ENCODE data around the gene FEV. TPM values are rescaled to one million over a fixed set of nuclear protein-coding genes. Genes with fewer than 3 reads are reported as not detected.

Gene FEV
- not detected for total RNA-seq
- long read RNA-seq = 0 reads

DNA sequence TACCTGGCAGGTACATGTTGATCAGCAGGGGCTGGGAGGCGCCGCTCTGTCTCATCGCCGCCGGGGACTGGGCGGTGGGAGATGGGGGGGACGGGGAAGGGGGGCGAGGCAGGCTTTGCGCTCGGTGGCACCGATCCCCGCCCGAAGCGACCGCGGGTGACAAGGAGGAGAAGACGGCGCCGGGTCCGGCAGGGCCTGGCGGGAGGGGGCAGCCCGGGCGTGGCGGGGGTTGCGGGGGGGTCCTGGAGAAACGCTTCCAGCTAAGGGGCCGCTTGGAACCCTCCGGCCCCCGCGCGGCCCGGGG, at the start of gene FEV:
TSS of gene FEV (minus strand) at position 164 of the 304 bp plus-strand sequence. CDS start at position 55, 109 bp downstream.
- DNase-seq (no peak), ATAC-seq (no peak)
- intact Hi-C loops (cut with micrococcal nuclease) = no loop called here

DNA sequence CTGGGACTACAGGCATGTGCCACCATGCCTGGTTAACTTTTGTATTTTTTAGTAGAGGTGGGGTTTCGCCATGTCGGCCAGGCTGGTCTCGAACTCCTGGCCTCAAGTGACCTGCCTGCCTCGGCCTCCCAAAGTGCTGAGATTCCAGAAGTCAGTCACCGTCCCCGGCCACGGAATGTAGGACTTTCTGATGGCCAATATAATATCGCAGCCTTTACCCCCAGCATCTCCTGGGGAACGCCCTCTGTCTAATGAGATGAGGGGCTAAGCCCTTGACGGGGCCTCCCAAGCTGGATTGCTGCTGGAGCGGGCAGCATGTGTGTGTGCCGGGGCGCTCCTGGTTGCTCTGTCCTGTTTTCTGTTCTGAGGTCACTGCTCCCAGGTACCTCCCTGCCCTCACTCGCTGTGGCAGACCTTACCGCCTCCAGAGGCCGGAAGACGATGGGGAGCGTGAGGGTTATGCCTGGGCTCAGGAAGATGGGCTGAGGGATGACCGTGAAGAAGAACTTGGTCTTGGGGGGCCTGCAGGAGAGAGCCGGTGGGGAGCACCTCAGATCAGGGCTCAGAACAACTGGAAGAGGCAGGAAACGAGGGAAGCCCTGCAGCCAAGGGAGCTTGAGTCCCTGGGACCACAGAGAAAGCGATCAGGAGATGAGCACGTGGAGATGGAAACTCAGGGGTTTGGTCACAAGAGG, 47.2 kb upstream of the FEV start:
- DNase-seq (no peak), ATAC-seq (no peak)
- intact Hi-C loops (cut with micrococcal nuclease) = no loop called here

DNA sequence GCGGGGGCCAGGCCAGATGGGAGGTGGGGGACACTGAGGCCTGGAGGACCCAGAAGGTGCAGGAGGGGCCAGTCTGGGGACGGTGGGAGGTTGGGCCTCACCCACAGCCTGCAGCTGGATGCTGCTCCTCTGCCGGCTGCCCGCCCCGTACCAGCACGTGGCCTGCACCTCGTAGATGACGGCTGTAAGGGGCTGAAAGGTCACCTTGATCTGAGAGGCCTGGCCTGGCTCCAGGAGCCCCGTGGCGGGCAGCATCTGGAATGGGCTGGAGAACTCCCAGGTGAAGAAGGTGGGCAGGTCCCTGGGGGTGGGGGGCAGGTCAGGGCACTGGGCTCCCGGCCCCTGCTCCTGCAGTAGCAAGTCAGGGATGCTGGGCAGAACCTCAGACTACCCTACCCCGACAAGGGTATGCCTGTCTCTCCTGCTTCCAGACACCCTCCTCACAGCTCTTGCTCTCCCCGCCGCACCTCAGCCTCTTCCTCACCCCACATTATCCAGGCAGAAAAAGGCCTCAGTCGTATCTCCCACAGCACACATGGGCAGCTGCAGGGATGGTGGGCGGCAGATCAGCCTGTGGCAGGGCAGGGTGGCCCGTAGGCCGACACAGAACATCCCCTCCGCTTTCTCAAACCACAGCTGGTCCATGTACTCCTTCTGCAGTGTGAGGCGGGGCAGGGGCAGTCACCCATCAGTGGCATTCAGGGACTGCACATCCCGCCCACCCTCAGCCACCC, 46.2 kb upstream of the FEV start:
- intact Hi-C loops (cut with micrococcal nuclease) = no loop called here
- ATAC-seq = no peak

DNA sequence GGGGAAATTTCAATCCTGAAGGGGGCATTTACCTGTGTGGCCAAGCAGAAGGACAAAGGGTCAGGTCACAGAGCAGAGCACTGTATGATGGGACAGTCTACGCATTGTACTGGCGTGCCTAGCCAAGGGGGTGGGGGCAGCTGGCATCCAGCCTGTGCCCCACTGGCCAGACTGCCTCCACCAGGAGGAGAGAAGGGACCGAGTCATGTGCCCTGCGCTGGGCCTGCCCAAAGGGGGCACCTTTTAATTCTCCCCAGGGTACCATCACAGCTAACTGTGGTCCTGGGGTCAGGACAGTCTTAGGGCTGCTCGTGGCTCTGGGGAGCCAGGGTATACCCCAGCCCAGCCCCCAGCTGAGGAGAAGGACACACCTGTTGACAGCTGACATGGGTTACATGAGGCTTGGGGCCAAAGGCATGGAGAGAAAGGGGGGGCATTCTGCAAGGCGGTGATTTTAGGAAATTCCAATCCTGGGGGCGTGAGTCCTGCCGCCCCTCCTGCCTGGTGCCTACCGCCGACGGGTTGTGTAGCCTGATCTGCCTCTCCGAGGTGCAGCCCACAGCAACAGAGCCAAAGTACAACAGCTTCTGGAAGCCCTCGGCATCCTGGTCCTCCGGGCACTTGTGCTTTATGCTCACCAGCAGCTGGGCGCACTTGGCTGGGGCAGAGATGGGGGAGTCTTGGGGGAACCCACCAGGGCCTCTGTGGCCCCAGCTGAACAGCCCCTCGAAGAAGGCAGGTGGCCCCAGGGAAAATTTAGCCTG, 45.4 kb upstream of the FEV start:
- intact Hi-C loops (cut with micrococcal nuclease) = no loop called here
- DNase-seq (no peak), ATAC-seq (peak; percentile 14)

More for the DNA sequence above, 46.2 kb upstream of the FEV start:
- no peak for DNase-seq

DNA sequence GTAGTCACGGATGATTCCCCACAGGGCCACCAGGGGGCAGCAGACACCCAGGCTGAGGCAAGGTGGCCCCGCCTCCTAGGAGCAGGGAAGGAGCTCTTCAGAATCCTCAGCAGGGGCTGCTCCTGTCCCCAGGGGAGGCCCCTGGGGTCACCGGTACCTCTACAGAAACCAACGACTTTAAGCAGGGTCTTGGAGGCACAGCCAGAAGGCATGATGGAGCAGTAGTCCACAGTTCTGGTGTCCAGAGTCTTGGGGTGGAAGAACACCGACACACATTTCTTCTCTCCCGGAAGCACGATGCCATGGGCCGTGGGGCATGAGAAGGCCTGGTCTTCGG, 44.8 kb upstream of the FEV start:
- peak; percentile 91 for ATAC-seq
- peak; percentile 87 for DNase-seq
- intact Hi-C loops (cut with micrococcal nuclease) = no loop called here

DNA sequence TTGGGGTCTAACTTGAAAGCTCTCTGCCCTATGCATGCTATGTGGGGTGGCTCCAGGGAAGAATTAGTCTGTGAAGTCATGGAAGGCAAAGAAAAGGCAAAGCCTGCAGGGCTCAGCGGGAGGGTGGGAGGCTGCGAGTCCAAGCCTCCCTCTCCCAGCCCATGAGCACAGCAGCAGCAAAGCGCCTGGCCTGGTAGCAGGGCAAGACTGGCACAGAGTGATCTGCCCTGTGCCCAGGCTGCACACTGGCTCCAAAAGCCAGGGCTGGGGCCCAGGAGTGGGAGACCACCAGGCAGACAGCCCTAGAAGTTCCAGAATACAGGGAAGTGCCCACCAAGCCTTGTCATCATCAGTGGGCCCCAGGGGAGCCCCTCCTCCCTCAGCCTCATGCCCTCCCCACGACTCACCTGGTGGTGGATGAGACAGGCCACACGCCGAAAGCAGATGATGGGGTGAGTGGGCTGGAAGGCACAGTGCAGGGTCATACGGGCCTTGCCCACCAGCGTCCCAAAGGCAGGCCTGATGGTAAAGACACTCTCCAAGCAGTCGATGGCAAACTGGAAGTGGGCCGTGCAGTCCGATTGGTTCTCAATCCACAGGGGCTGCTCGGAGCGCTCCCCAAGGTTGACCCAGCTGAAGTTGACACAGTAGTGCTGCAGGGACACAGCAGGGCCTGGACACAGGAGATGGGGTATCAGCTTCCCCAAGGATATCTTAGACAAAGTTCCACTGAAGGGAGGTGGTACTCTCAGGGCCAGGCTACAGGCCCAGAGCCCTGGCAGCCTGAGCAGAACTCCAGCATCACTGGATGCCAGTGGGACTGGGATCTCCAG, 44.2 kb upstream of the FEV start:
- DNase-seq = no peak
- intact Hi-C loops (cut with micrococcal nuclease) = no loop called here
- no peak for ATAC-seq

DNA sequence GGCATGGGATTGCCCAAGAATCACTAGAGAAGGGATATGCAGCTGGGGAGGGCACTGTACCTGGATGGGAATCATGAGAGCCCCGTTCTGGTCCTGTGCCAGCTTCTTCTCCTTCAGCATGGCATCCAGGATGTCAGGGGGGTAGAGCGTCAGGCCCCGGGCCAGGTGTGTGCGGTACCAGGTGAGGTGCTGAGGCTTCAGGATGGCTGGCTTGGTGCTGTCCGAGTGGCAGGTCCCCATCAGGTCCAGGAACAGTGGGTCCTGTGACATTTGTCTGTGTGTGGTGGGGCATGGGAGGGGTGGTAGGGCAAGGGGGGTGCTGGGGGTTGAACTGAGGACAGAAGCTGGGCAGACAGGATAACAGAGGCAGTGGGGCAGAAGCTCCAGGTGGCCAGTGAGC, 43.2 kb upstream of the FEV start:
- DNase-seq (no peak), ATAC-seq (no peak)
- intact Hi-C loops (cut with micrococcal nuclease) = no loop called here

DNA sequence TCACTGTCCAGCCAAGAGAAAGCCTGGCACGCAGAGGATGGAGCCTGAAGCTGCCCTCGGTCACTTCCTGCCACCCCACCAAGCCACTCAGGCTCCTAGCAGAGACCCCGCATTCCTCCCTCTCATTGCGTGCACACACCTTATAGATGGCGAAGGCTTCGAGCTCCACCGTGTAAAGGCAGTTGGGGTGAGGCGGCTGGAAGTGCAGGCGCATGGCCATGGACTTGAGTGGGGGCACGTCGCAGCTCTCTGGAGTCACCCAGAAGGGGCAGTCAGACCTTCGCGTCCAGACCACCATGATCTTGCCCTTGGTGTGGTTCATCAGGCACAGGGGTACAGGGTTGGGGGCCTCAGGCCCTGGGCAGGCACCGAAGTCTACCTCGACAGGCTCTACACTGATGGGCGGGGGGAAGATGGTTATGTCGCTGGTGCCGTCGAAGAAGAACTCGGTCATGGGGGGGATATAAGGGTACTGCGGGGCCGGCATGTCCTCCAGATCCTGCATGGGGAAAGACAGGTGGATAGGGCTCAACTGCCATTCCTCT, 42.6 kb upstream of the FEV start:
- ATAC-seq (no peak), DNase-seq (no peak)
- intact Hi-C loops (cut with micrococcal nuclease) = no loop called here

DNA sequence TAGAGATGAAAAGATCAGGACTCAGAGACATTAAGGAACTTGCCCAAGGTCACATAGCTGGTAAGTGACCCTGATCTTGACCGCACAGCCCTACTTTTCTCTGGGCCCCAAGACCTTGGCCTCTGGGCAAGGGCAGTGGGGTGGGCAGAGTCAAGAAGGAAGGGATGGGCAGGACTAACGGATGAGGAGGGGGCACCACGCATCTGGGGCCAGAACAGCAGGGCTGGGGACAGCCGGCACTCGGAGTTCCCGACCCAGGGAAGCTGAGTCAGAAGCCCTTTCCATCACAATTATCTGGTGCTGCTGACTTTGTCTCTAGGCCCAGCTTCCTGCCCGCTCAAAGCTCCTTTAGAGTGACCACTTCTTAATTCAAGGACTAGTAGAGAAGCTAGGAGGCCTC, 42.0 kb upstream of the FEV start:
- ATAC-seq (no peak), DNase-seq (no peak)
- intact Hi-C loops (cut with micrococcal nuclease) = no loop called here

DNA sequence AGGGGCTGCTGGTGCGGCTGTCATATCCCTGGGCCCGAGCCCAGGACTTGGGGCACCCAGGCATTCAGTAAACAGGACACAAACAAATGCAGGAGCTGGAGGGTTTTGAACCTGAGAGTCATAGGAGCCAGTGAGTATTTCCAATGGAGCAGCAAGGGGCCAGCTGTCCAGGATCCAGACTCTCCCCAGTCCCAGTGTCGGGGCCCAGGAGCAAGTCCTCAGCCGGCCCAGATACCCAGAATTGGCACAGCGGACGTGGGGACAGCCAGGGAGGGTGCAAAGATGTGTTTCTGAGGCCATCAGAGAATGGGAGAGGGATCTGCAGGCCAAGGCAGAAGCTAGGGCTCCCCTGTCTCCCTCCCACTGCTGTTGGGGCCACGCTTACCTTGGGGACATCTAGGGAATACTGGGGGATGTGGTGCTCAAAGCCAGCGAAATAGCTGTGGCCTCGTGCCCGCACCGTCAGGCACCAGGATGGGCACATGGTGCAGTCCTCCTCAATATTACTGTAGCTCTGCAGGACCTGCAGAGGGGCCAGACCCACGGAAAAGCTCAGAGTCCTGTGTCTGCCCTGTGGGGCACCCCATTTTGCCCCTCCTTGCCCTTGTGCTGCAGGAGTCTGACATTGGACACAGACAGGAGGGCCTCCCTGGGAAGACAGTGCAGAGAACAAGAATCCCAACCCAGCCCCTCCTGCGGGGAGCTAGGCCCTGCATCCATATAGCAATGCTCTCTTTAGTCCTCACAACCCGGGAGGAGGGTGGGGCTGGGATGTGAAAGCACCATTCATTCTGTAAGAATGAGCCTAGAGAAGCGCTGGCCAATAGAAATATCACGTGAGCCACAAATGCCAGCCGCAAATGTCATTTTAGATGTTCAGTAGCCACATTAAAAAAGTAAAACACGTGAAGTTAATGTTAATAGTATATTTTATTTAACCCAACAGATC, 40.9 kb upstream of the FEV start:
- DNase-seq = no peak
- intact Hi-C loops (cut with micrococcal nuclease) = no loop called here
- no peak for ATAC-seq

DNA sequence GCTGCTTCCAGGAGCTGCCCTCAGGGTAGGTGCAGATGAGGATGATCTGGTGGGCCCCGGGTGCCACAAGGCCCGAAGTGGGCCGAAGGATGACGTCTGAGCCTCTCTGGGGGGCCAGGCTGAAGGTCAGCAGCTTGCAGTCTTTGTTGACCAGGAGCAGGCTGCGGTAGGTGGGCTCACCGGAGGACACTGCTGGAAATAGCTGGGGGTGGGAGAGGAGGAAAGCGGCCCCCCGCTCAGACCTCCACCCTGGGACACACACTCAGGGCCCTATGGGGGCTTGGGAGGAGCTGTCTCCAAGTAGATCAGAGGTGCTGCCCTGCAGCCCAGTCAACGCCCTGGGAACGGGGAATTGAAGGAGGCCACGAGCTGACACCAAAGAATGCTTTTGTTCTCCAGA, 39.1 kb upstream of the FEV start:
- DNase-seq (no peak), ATAC-seq (no peak)
- intact Hi-C loops (cut with micrococcal nuclease) = no loop called here

DNA sequence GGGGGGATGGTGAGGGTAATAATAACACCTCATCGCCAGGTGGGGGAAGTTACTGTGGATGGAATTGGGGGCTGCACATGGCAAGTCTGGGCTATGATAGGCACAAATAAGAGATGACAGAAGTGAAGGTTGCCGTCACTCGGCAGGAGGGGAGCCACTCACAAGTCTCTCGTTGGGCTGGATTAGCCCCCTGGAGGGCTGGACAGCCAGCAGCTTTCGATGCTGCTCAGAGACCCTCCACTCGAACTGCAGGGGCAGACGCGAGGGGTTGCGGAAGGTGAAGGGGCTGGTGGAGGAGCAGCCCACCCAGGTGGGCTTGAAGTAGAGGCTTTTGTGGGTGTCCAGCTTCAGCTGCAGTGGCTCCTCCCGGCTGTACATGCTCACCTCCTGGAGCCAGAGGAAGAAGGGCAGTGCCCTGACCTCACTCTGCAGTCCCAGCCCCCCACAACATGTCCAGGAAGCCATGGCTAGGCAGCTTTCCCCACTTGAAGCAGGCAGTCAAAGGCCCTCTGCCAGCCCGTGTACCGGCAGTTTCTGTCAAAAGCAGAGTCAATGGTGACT, 38.1 kb upstream of the FEV start:
- DNase-seq (no peak), ATAC-seq (no peak)
- intact Hi-C loops (cut with micrococcal nuclease) = no loop called here

DNA sequence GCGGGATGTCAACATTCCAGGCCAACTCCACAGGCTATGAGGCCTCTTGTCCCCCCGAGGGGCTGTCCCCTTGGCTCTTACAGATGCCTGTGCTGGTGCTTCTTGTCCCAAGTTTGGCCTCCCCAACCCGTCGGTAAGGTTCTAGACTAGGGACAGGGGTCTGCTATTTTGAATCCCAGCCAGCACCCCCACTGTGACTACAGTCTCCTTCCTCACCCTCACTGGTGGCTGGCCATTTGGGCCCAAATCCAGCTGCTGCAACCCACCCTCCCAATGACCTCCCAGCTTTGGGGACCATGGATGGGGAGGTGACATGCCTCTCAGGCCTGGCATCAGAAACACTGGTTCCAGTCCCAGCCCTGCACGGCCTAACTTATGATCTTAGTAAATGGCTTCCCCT, 37.6 kb upstream of the FEV start:
- intact Hi-C loops (cut with micrococcal nuclease) = no loop called here
- ATAC-seq = no peak

DNA sequence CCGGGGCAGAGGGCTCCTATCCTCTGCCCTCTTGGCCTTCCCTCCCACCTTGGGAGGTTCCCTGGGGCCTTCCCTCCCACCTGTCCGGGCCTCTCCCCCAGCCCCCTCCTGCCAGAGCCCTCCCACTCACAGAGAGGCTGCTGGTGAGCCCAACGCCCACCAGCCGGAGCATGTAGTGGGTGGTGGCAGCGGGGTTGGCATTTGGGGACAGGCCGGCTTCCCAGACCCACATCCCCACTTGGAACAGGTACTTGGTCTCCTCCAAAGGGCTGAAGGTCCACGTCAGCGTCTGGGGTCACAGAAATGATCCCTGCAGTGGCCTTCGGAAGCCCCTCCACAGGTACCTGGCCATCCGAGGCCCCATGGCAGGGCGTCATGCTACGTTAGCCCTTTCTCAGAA, 37.1 kb upstream of the FEV start:
- DNase-seq (no peak), ATAC-seq (no peak)
- intact Hi-C loops (cut with micrococcal nuclease) = no loop called here

More for the DNA sequence above, 37.6 kb upstream of the FEV start:
- DNase-seq = no peak

DNA sequence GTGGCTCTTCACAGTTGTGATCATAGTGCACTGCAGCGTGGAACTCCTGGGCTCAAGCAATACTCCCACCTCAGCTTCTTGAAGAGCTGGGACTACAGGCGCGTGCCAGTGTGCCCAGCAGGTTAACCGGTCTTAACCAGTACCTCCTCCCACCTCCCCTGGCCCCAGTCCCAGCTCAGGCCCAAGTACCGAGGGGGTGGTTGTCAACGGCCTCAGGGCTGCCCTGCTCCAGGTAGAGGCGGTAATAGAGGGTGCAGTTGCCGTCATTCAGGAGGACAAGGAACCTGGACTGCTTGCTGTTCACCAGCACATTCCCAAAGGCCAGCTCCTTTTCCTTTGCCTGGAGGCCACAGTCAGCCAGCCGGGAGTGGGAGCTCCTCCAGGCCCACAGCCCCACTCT, 36.6 kb upstream of the FEV start:
- no peak for DNase-seq
- intact Hi-C loops (cut with micrococcal nuclease) = no loop called here
- ATAC-seq = no peak

DNA sequence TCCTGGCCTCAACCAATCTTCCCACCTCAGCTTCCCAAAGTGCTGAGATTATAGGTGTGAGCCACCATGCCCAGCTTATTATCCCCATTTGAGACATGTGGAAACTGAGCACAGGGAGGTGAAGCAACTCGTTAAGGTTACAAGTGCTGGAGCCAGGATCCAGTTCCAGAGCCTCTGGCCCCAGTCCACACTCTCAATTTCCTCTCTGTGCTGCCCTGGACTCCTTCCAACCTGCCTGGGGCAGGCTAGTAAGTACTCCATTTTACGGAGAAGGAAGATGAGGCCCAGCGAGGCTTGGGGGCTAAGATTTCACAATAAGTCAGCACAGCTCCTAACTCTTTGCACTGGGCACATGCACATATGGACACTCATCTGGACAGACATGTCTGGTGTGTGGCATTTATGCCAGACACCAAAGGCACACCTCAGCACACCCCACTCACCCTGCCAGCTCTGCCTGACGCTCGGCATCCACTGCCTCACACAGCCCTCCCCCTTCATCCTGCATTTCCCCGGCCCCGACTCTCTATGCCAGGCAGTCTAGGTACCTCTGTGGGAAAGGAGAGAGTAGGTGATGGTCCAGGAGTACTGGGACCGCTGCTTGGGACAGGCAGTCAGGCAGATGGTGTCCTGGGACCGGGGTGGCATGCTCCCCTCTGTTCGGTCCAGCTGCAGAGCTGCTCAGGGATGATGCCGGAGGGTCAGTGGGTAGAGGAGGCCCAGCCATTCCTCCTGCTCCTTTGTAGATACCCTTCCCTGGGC, 35.8 kb upstream of the FEV start:
- DNase-seq = no peak

DNA sequence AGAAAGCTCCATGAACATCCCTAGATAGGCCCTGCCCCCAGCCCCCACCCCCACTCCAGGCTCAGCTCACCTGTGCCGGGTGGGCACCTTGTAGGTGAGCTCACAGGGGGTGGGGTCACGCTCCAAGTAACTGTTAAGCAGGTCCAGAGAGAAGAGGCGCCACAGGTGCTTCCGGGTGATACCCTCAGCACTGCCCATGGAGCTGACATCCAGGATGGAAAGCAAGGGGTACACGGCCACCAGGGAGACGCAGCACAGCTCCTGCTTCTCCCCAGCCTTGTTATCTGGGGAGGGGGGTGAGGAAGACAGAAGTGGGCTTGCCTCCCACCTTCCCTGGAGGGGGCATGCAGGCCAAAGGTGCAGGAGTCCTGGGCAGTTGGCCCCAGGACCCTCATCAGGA, 34.5 kb upstream of the FEV start:
- intact Hi-C loops (cut with micrococcal nuclease) = no loop called here
- no peak for ATAC-seq
- no peak for DNase-seq

More for the DNA sequence above, 35.8 kb upstream of the FEV start:
- intact Hi-C loops (cut with micrococcal nuclease) = no loop called here
- no peak for ATAC-seq

Data from left ventricle myocardium superior (tissue), 1 donor.